HK-2 (cell line): ENCODE measurements around the gene HMX1.

Experiments
- DNase-seq: peaks from one replicate; pipeline ENCODE4 v3.0.0-alpha.2; 2018; ENCODE audit not compliant: unreplicated experiment

HMX1 gene

GRCh38 chr4:8819473-8820177, 52.0 kb downstream of the HMX1 start:
- no peak for DNase-seq

GRCh38 chr4:8819019-8819418, 52.6 kb downstream of the HMX1 start:
- no peak for DNase-seq

- DNase-seq, result no peak
These were observed 53.4 kb downstream of the HMX1 start for GRCh38 chr4:8818063-8818881.

- DNase-seq, result no peak
These were observed 53.9 kb downstream of the HMX1 start for GRCh38 chr4:8817813-8818062.

- DNase-seq, result no peak
These were observed 54.4 kb downstream of the HMX1 start for GRCh38 chr4:8817096-8817812.
